AG08395 (cell line): ENCODE results near the gene ZNF385B.

Experiments used
- DNase-seq: peaks from one replicate; pipeline ENCODE4 v3.0.0; 2012; ENCODE audit warnings: mixed read lengths, low spot score

ZNF385B gene

GRCh38 chr2:179682756-179683155 is 178.7 kb downstream of the ZNF385B start:
- no peak for DNase-seq

DNA sequence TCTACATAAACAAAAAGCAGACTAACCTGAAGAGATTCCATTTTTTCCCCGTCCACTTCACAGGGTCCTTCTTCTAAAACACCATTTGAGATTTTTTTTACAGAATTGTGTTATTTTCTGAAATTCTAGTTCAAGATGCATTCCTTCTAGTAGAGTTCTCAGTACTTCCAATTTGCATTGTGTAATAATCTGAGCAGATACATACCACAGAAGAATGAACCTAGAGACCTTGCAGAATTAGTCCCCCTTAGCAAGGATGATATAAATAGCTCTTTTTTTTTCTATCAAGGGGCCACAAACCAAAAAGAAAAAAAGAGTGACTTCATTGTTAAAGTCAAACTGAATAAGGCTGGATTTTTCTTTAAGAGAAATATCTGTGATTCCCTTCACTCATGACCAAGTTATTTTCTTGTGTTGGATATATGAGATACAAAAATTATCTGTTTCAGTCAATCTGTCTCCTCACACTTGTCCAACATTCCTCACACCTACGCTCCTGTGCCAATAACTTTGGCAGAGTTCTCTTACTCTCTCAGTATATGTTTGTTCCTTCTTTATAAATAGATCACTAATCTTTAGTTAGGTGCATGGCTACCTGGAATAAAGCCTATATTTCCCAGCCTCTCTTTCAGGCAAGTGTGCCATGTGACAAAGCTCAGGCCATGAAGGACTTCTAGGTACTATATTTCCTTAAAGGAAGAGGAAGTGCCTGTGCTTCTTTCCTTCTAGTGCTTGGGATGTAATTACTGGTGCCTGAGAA is 183.5 kb downstream of the ZNF385B start:
- DNase-seq, result no peak

GRCh38 chr2:179677077-179677688 is 184.2 kb downstream of the ZNF385B start:
- no peak for DNase-seq

DNA sequence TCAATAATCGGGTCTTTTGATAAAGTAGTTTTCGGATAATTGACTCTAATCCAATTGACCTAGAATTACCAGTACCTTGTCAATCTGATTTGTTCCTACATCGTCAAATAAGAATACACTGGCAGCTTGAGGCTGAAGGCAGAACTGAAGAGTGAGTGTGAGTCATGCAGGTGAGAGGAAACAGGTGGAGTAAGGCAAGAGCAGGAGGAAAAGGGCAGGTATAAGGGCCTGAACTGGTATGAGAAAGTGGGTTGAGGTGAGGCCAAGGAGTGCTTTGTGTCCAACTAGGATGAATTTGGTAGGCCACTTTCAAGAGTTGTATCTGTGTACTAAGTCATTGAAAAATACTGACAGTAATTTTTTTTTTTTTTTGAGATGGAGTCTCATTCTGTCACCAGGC is 186.0 kb downstream of the ZNF385B start:
- no peak for DNase-seq

- DNase-seq, result peak; percentile 14
These were observed 190.1 kb downstream of the ZNF385B start for GRCh38 chr2:179671043-179671981.

DNA sequence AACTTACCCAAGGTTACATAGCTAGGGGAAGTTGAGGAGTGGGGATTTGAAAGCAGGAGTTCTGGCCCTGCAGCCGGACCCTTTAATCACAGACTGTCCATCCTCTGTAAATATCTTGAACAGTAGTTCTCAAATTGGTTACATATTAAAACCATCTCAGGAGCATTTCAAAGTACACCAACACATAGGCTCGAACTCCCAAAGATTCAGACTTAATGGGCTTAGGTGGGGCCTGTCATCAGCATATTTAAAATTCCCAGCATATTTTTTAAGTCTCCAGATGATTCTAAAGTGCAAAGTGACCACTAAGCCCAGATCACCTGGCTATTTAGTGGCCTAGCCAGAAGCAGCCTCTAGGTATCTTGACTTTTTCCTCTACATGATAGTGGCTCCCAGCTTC is 192.2 kb downstream of the ZNF385B start:
- no peak for DNase-seq

DNA sequence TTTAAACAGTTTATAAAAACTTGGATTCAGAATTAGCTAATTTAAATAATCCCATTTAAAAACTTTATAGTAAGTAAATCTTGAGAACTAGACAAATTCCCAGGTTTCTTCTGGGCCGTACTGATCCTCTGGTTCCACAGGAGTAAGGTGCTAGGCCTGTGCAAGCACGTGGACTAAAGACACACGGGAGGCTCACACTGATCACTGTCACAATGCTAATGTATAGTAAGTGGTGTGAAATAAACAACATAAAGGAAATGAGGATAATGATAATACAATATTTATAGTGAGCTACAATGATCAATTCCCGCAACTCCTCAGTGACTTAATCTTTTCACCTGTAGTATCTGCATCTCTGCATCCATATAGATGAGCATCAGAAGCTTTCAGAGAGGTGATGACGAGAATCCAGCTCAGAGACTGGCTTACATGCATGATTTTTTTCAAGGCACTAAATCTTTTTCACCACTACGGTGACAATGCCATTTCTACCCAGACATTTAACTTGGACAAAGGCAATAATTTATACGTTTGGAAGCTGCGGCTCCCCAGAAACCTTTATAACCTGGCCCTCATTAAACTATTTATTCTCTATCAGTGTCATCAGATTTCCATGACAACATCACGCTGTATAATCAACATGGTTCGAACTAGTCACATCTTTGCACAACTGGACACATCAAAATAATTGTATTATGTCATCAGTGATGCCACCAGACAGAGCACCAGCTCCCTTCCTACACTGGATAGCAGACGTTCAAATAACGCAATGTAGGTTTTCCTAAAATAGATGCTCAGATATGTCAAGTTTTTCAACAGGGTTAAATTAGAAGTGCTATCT is 196.2 kb downstream of the ZNF385B start:
- DNase-seq, result no peak

DNA sequence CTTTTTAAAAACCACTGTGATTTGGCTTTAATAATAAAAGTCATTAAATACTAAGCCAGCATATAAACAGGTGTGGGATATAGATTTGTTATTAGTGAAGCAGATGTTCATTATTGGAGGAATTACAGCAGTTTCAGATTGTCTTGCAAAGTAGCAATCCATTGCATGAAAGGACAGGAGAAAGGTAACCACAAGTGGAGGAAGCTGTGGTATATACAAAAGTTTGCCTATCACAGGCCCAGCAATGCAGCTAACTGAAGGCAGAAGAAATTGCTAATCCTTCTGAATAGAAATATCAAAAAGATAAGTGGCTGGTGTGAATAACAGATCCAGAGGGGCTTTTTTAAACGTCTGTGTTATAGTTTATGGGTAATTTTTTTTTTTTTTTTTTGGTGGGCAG is 199.4 kb downstream of the ZNF385B start:
- no peak for DNase-seq

DNA sequence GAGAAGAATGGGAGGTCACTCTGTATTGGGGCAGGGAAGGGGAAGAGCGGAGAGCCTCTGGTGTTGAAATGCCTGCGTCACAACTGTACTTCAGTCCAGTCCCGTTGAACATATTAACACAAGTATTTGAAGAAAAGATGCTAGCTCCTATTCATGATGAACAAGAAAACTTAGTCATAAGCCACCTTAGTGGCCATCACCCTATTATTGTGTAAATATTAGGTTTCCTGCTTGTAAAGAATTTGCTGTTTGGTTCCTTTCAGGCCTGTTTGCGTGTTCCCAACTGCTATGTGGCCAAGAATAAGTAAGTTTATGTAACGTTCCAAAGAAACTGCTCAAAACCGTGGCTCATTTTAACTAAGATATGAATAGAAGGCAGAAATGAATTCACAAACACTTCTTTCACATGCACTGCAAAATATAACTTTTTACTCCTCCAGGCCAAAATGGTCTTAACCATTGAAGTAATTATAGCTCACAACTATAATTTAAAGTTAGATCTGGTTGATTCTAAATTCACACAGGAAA is 204.3 kb downstream of the ZNF385B start:
- no peak for DNase-seq

DNA sequence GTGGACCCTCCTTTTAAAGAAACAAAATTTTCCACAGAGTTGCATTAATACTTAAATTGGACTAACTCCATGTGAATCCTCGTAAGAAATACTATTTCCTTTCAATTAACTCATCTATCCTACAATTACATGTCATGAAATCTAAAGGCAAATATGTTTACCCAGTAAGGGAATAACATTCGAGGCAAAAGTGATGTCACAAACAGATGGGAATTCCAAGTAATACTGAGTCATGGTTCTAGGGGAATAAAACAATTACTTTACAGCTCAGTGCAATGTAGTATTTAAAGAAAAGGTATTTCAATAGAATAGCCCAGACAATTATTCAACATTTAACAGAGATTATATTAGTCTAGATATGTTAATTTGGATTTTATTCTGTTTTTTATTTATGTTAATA is 205.8 kb downstream of the ZNF385B start:
- DNase-seq, result peak; percentile 26

- DNase-seq, result no peak
These were observed 206.6 kb downstream of the ZNF385B start for GRCh38 chr2:179654806-179655205.

DNA sequence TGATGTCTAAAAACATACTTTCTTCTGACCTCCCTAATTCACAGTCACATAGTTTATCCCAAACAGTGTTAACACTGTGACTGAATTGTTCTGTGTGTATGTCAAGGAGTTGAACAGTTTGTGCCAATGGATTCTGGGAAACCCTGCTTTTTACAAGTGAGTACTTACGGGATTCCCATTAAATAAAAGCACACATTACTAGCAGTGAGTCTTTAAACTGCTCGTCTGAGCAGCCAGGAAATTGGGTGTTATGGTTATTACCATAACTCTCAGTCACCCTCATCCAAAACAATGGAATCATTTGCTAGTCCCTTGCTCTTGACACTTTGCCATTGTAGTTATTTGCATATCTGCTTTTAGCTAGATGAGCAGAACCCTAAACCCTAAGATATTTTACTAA is 209.1 kb downstream of the ZNF385B start:
- no peak for DNase-seq

DNA sequence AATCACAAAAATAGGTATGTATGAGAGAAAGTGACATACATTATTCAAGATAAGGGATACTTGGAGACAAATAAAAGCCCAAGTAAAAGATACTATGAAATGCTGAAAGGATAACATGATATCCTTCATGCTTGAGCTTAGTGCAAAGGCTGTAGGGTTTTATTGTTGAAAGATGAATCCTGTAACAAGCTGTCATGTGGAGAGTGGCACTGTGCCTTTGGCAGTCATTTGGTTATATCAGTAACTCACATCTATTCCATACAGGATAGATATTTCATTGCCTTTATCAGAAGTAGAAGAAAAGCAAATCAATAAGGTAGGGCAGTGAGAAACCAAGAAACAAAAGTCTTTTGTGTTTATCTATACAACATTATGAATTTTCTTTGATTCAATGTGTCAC is 211.0 kb downstream of the ZNF385B start:
- no peak for DNase-seq

- no peak for DNase-seq
These were observed 214.4 kb downstream of the ZNF385B start for GRCh38 chr2:179646862-179647587.

GRCh38 chr2:179646173-179646769 is 215.1 kb downstream of the ZNF385B start:
- no peak for DNase-seq

DNA sequence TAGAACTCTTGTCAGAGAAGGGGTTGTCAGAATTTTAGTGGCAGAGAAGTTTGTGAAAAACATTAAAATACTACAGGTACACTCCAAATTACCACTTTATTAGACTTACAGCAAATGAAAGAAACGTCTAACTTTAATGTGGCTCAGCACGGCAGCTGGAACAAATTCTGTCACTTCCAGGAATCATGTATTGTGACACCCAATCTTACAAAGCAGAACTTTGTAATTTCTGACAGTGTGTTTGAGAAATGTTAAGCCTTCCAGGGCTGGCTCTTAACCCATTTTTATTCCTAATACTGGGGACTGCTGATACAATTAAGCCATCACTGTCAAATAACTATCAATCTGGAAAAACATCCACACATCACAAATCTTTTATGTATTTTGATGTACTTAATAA is 216.4 kb downstream of the ZNF385B start:
- DNase-seq, result no peak

GRCh38 chr2:179642462-179642861 is 218.9 kb downstream of the ZNF385B start:
- no peak for DNase-seq

- no peak for DNase-seq
These were observed 224.4 kb downstream of the ZNF385B start for GRCh38 chr2:179636995-179637394.

- no peak for DNase-seq
These were observed 225.1 kb downstream of the ZNF385B start for GRCh38 chr2:179636100-179636980.
